Measurements from ENCODE around the gene DBH. TPM values are rescaled to one million over a fixed set of nuclear protein-coding genes. Genes with fewer than 3 reads are reported as not detected.

Gene DBH
- total and polyA plus RNA-seq, 2 donors (not counting 3 experiments of a cell fraction or from before 2014, with no cell fraction given), result not detected

GRCh38 chr9:133694686-133695085 is 58.5 kb downstream of the DBH start:
- Histone ChIP-seq H2AFZ (ENCODE audit: low read depth, low read length) (no peak overlapping the region), H3K4me1 (ENCODE audit: control insufficient read depth, extremely low read depth, insufficient read depth, low read length) (no peaks in the 10 kb centered on the region), H3K4me3 (replicated peaks in 1 of 3; ENCODE audit: insufficient read depth in 1 of 3, low read depth in 1 of 3, low read length in 3 of 3) (no peak overlapping the region), H3K9me3 (replicated peaks; ENCODE audit: control insufficient read depth, insufficient read depth, low read length) (no peaks in the 10 kb centered on the region), H3K9ac (replicated peaks; ENCODE audit: extremely low read depth, insufficient read depth, low read length) (no peak overlapping the region), H3K36me3 (ENCODE audit: control insufficient read depth in 2 of 2, extremely low read depth in 1 of 2, insufficient read depth in 2 of 2, low read length in 2 of 2) (no peaks in the 10 kb centered on the region), H3K27me3 (ENCODE audit: control insufficient read depth in 2 of 2, insufficient read depth in 2 of 2, low read length in 2 of 2) (peaks cover 0 to 12% of the 10 kb centered on the region in 2 experiments), H3K4me2 (ENCODE audit: insufficient read depth, low read length) (no peak overlapping the region), H3K79me2 (ENCODE audit: control insufficient read depth, insufficient read depth, low read length) (no peaks in the 10 kb centered on the region), H4K20me1 (replicated peaks; ENCODE audit: control insufficient read depth, extremely low read depth, insufficient read depth, low read length) (no peaks in the 10 kb centered on the region), H3K9me1 (replicated peaks; ENCODE audit: control insufficient read depth, extremely low read depth, insufficient read depth, low read length) (no peaks in the 10 kb centered on the region), H3K27ac (ENCODE audit: insufficient read depth, low read depth, low read length) (no peak overlapping the region)
- no TSS peak for BruUV-seq (replicated peaks)
- POLR2A ChIA-PET, result no interaction called here
- dilution Hi-C loops (cut with MboI; ENCODE audit: extremely low pct_ligation_motif_present, low sequenced_read_pairs), result no loop called here
- CTCF ChIA-PET, result no interaction called here
- FAIRE-seq (no peak), DNase-seq (ENCODE audit: low read depth, low spot score) (no peak)
- TF ChIP-seq POLR2AphosphoS5 (IDR thresholded peaks at IDR 0.05; ENCODE audit: insufficient read depth, low read depth, low read length), result no peak
- intact Hi-C loops (cut with micrococcal nuclease), result no loop called here

GRCh38 chr9:133696071-133696472 is 59.9 kb downstream of the DBH start:
- H3K9me3 ChIP-seq (replicated peaks; ENCODE audit: control insufficient read depth, insufficient read depth, low read length), result no peaks in the 10 kb centered on the region
- no peaks in the 10 kb centered on the region for H3K79me2 ChIP-seq (ENCODE audit: control insufficient read depth, insufficient read depth, low read length)
- POLR2A ChIA-PET, result no interaction called here
- H2AFZ ChIP-seq (ENCODE audit: low read depth, low read length), result no peak overlapping the region
- no peak for FAIRE-seq
- H3K27ac ChIP-seq (ENCODE audit: insufficient read depth, low read depth, low read length), result no peak overlapping the region
- no peaks in the 10 kb centered on the region for H3K9me1 ChIP-seq (replicated peaks; ENCODE audit: control insufficient read depth, extremely low read depth, insufficient read depth, low read length)
- intact Hi-C loops (cut with micrococcal nuclease), result no loop called here
- dilution Hi-C loops (cut with MboI; ENCODE audit: extremely low pct_ligation_motif_present, low sequenced_read_pairs), result no loop called here
- no peak overlapping the region for H3K4me3 ChIP-seq (replicated peaks in 1 of 3; ENCODE audit: insufficient read depth in 1 of 3, low read depth in 1 of 3, low read length in 3 of 3)
- TF ChIP-seq GATA2 (IDR thresholded peaks at IDR 0.05; ENCODE audit: insufficient read depth, insufficient read length, low read depth, low read length) (no peak), JUN (IDR thresholded peaks at IDR 0.05; ENCODE audit: borderline replicate concordance, insufficient read depth, insufficient read length, low read depth) (no peak), MYC (IDR thresholded peaks at IDR 0.05; ENCODE audit: low read depth, low read length) (no peak), MAX (IDR thresholded peaks at IDR 0.05; ENCODE audit: insufficient read depth, insufficient read length) (no peak), CTCF (IDR thresholded peaks at IDR 0.05; ENCODE audit: extremely low read depth in 1 of 2, insufficient read depth in 1 of 2, low read depth in 1 of 2, low read length in 2 of 2) (no peak), POLR2A (IDR thresholded peaks at IDR 0.05; ENCODE audit: low read depth, low read length) (no peak), POLR2AphosphoS5 (IDR thresholded peaks at IDR 0.05; ENCODE audit: insufficient read depth, low read depth, low read length) (no peak), FOS (IDR thresholded peaks at IDR 0.05; ENCODE audit: borderline replicate concordance, insufficient read depth, low read length) (no peak), EZH2 (IDR thresholded peaks at IDR 0.05; ENCODE audit: borderline replicate concordance, low read depth, low read length, severe bottlenecking) (no peak)
- H3K4me1 ChIP-seq (ENCODE audit: control insufficient read depth, extremely low read depth, insufficient read depth, low read length), result no peaks in the 10 kb centered on the region
- H3K27me3 ChIP-seq (ENCODE audit: control insufficient read depth in 2 of 2, insufficient read depth in 2 of 2, low read length in 2 of 2), result peaks cover 0 to 12% of the 10 kb centered on the region in 2 experiments
- H3K9ac ChIP-seq (replicated peaks; ENCODE audit: extremely low read depth, insufficient read depth, low read length), result no peak overlapping the region
- H4K20me1 ChIP-seq (replicated peaks; ENCODE audit: control insufficient read depth, extremely low read depth, insufficient read depth, low read length), result no peaks in the 10 kb centered on the region
- H3K4me2 ChIP-seq (ENCODE audit: insufficient read depth, low read length), result no peak overlapping the region
- CTCF ChIA-PET, result no interaction called here
- BruUV-seq (replicated peaks), result no TSS peak
- no peak for DNase-seq (ENCODE audit: low read depth, low spot score)
- no peaks in the 10 kb centered on the region for H3K36me3 ChIP-seq (ENCODE audit: control insufficient read depth in 2 of 2, extremely low read depth in 1 of 2, insufficient read depth in 2 of 2, low read length in 2 of 2)

Data from endothelial cell of umbilical vein (primary cell).